22Rv1 (cell line): ENCODE results near the gene ALOX15.

Experiments used
- ZFX ChIP-seq: fragments of 450-650 bp; IDR thresholded peaks from 2 replicates; pipeline ENCODE4 v1.6.1; 2017; ENCODE audit warnings: antibody characterized with exemption, borderline replicate concordance
- TF ChIP-seq, protein P1 (sequence below): fragments of 450-650 bp; IDR thresholded peaks from 2 replicates; pipeline ENCODE4 v1.5.1; 2017; ENCODE audit warnings: mild to moderate bottlenecking

DNA sequence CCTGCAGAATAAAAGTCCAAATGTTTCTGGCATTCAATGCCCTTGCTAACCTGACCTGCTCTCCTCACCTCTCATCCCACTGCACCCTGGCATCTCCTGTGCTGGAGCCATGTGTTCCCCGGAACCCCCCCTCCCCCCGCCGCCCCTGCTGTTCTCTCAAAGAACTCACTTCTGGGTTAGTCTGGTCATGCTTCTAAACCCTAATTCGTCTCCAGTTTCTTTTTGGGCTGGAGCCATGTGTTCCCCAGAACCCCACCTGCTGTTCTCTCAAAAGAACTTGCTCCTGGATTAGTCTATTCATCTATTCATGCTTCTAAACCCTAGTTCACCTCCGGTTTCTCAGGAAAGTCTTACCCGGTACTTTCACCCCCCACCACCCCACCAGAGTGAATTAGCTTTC lies 808 bp upstream of the ALOX15 start:
- TF ChIP-seq, protein P1, sequence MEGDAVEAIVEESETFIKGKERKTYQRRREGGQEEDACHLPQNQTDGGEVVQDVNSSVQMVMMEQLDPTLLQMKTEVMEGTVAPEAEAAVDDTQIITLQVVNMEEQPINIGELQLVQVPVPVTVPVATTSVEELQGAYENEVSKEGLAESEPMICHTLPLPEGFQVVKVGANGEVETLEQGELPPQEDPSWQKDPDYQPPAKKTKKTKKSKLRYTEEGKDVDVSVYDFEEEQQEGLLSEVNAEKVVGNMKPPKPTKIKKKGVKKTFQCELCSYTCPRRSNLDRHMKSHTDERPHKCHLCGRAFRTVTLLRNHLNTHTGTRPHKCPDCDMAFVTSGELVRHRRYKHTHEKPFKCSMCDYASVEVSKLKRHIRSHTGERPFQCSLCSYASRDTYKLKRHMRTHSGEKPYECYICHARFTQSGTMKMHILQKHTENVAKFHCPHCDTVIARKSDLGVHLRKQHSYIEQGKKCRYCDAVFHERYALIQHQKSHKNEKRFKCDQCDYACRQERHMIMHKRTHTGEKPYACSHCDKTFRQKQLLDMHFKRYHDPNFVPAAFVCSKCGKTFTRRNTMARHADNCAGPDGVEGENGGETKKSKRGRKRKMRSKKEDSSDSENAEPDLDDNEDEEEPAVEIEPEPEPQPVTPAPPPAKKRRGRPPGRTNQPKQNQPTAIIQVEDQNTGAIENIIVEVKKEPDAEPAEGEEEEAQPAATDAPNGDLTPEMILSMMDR: no peak
- TF ChIP-seq ZFX: no peak
